ENCODE results near the gene ARL8A.
A peak's percentile ranks its signal among the peaks of the same experiment; 100 is the strongest.
"Not testable (repeated sequence)": the region's sequence is repeated elsewhere in the genome, so short reads cannot be mapped to it uniquely, and the experiment has no call there.

ARL8A gene

GRCh38 chr1:202133001-202133400, 11.5 kb downstream of the ARL8A start:
- no peak for DNase-seq

- no peak for DNase-seq
Measured at GRCh38 chr1:202131956-202132821, 12.3 kb downstream of the ARL8A start.

- no peak for DNase-seq
Measured at GRCh38 chr1:202130816-202131522, 13.6 kb downstream of the ARL8A start.

GRCh38 chr1:202130297-202130721, 14.2 kb downstream of the ARL8A start:
- no peak for DNase-seq

- DNase-seq: no peak
Measured at GRCh38 chr1:202129453-202130296, 14.9 kb downstream of the ARL8A start.

GRCh38 chr1:202127836-202128622, 16.5 kb downstream of the ARL8A start:
- no peak for DNase-seq

- no peak for DNase-seq
Measured at GRCh38 chr1:202127061-202127460, 17.5 kb downstream of the ARL8A start.

- DNase-seq: no peak
Measured at GRCh38 chr1:202126426-202126825, 18.1 kb downstream of the ARL8A start.

- DNase-seq: no peak
Measured at GRCh38 chr1:202125611-202126010, 18.9 kb downstream of the ARL8A start.

- DNase-seq: peak; percentile 53
Measured at GRCh38 chr1:202124142-202124541, 20.4 kb downstream of the ARL8A start.

- DNase-seq: no peak
Measured at GRCh38 chr1:202123336-202123813, 21.2 kb downstream of the ARL8A start.

GRCh38 chr1:202122639-202123335, 21.8 kb downstream of the ARL8A start, which contains the start of gene GPR37L1:
Gene GPR37L1 (plus strand): TSS chr1:202122917. CDS start chr1:202122964, 47 bp downstream.
- no peak for DNase-seq

- no peak for DNase-seq
Measured at GRCh38 chr1:202121006-202121405, 23.5 kb downstream of the ARL8A start.

GRCh38 chr1:202117898-202118371, 26.6 kb downstream of the ARL8A start:
- no peak for DNase-seq

GRCh38 chr1:202116287-202116686, 28.2 kb downstream of the ARL8A start:
- no peak for DNase-seq

- no peak for DNase-seq
Measured at GRCh38 chr1:202113690-202114300, 30.7 kb downstream of the ARL8A start.

GRCh38 chr1:202112859-202113689, 31.5 kb downstream of the ARL8A start:
- DNase-seq: peak; percentile 8

GRCh38 chr1:202111589-202111988, 32.9 kb downstream of the ARL8A start:
- not testable (repeated sequence) for DNase-seq

- DNase-seq: no peak
Measured at GRCh38 chr1:202110977-202111376, 33.6 kb downstream of the ARL8A start.
